ENCODE results near the gene ADAMTS17.

DNA sequence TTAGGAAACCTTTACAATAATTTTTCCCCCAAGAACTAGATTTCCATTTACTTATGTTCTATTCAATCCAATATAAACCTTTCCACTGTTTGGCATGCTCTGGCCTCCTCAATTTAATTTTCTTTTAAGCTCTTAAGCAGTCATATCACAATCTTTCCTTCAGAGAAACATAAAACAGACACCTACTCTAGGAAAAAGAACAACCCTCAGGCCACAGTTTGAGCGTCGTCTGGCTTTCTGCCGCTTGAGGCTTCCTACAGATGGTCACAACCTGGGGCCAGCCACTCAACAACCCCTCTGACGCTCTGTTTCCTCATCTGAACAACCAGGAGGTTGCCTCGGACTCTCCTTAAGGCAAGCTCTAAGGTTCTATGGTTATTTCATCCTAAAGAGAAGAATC, 143.3 kb downstream of the ADAMTS17 start:
- no peak for TF ChIP-seq CTCF (IDR thresholded peaks at IDR 0.05; ENCODE audit: low read depth, low read length)
- no peak for TF ChIP-seq MAX (IDR thresholded peaks at IDR 0.05; ENCODE audit: low read depth, low read length)
- no peak for TF ChIP-seq POLR2A (IDR thresholded peaks at IDR 0.05; ENCODE audit: extremely low read depth, insufficient read length)
